Caco-2 (cell line): ENCODE data around the gene TSPAN5. TPM values are rescaled to one million over a fixed set of nuclear protein-coding genes. Genes with fewer than 3 reads are reported as not detected.
A peak's percentile ranks its signal among the peaks of the same experiment; 100 is the strongest.

Experiments
- BruUV-seq: library from RNA; stranded (reverse); fragments of 400-500 nt; replicated peaks from 2 replicates; lab custom pipeline; 2021; lab: Mats Ljungman, UMichigan
- CTCF ChIA-PET: fragments of 300-600 bp; sonication (Branson Sonifier 250); formaldehyde crosslinking; loops from one replicate; lab custom pipeline; 2022; ENCODE audit warnings: antibody characterized with exemption; lab: Charles Lee
- POLR2A ChIA-PET: fragments of 300-600 bp; sonication (Branson Sonifier 250); formaldehyde crosslinking; loops from one replicate; lab custom pipeline; 2022; ENCODE audit warnings: antibody characterized with exemption; lab: Charles Lee
- DNase-seq, 2 experiments: peaks; one replicate each; pipeline versions ENCODE4 v3.0.0 to v3.0.0-alpha.2; 2020 to 2022
- H3K27me3 ChIP-seq: replicated peaks from 2 replicates; pipeline ENCODE4 v1.6.0; 2011; ENCODE audit warnings: low read length; ENCODE audit not compliant: control insufficient read depth, insufficient read depth
- H3K36me3 ChIP-seq: 2 replicates; pipeline ENCODE4 v1.5.1; 2011; ENCODE audit warnings: low read length; ENCODE audit not compliant: control insufficient read depth, insufficient read depth
- H3K4me1 ChIP-seq: fragments of 250-450 bp; sonication (Bioruptor Pico); 2 replicates; pipeline ENCODE4 v1.5.1; 2020; ENCODE audit warnings: mild to moderate bottlenecking
- H3K4me3 ChIP-seq: 2 replicates; pipeline ENCODE4 v1.5.1; 2011; ENCODE audit warnings: low read depth, mild to moderate bottlenecking, control low read depth, low read length
- H3K9me3 ChIP-seq: fragments of 250-450 bp; sonication (Bioruptor Pico); 2 replicates; pipeline ENCODE4 v1.5.1; 2020; ENCODE audit warnings: mild to moderate bottlenecking, moderate library complexity
- H3K27ac Mint-ChIP-seq: one replicate; pipeline ENCODE4 v1.8.0; 2022; ENCODE audit warnings: mixed read lengths; ENCODE audit not compliant: unreplicated experiment
- H3K27me3 Mint-ChIP-seq: one replicate; pipeline ENCODE4 v1.8.0; 2022; ENCODE audit warnings: mixed read lengths; ENCODE audit not compliant: insufficient read depth, unreplicated experiment
- H3K36me3 Mint-ChIP-seq: one replicate; pipeline ENCODE4 v1.8.0; 2022; ENCODE audit warnings: mild to moderate bottlenecking, mixed read lengths; ENCODE audit not compliant: insufficient read depth, unreplicated experiment
- H3K4me1 Mint-ChIP-seq: one replicate; pipeline ENCODE4 v1.8.0; 2022; ENCODE audit warnings: low read depth, mixed read lengths; ENCODE audit not compliant: unreplicated experiment
- H3K4me3 Mint-ChIP-seq: one replicate; pipeline ENCODE4 v1.8.0; 2022; ENCODE audit warnings: mild to moderate bottlenecking, moderate library complexity, mixed read lengths; ENCODE audit not compliant: unreplicated experiment
- H3K9me3 Mint-ChIP-seq: one replicate; pipeline ENCODE4 v1.8.0; 2022; ENCODE audit warnings: mixed read lengths; ENCODE audit not compliant: unreplicated experiment
- CTCF ChIP-seq, 2 experiments: fragments of 200-600 bp in 1 of 2; IDR thresholded peaks; 1 replicate in 1 of 2; 2 replicates in 1 of 2; pipeline versions ENCODE4 v1.5.1 to v1.8.0; 2011 to 2022; ENCODE audit warnings: antibody characterized with exemption in 1 of 2, control low read depth in 1 of 2, inconsistent platforms in 1 of 2, low read depth in 1 of 2, low read length in 1 of 2, mild to moderate bottlenecking in 1 of 2, moderate library complexity in 1 of 2; ENCODE audit not compliant: insufficient read depth in 1 of 2, severe bottlenecking in 1 of 2, unreplicated experiment in 1 of 2
- intact Hi-C: fragments of 100-400 bp; cut with micrococcal nuclease; formaldehyde crosslinking; loops from one replicate; pipeline ENCODE4 v1.10.0; 2022; ENCODE audit not compliant: unreplicated experiment
- total RNA-seq: library from RNA; stranded (reverse); gene quantifications from 2 replicates; pipeline ENCODE4 v1.2.3, GENCODE V29; 2022

TSPAN5 gene
- total RNA-seq, 1 experiment from 2014 or later = 24.1 TPM

DNA sequence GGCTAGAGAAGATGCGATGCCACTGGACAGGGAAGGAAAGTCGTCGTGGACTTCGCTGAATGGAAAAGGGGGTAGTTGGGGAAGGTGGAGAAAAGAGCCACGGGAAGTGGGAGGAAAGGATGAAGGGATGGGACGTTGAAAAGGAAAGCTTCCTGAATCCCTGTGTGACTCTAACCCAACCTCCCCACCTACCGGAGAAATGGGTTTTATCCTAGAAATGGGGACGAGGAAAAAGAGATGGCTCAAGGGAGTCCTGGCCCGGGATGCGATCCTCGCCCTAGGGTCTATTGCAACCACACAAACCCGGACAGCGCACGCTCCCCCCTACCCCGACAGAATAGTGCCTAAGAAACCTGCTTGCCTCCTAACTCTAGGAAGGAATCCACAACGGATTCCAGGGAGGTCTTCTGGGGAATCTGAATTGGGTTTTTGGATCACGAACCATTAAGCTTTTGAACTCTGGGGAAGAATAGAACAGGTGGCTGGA lies 738 bp upstream of the TSPAN5 start:
- Mint-ChIP-seq H3K36me3 (peaks cover 5% of the 10 kb centered on the region), H3K9me3 (no peaks in the 10 kb centered on the region), H3K27ac (peak overlapping the region; percentile 60), H3K27me3 (no peaks in the 10 kb centered on the region), H3K4me1 (peaks cover 56% of the 10 kb centered on the region), H3K4me3 (peak overlapping the region; percentile 86)
- TF ChIP-seq CTCF (IDR thresholded peaks at IDR 0.05; ENCODE audit: insufficient read depth in 1 of 2, low read depth in 1 of 2, low read length in 1 of 2, severe bottlenecking in 1 of 2, unreplicated experiment in 1 of 2) = no peak
- peak overlapping the region; percentile 80 for H3K4me3 ChIP-seq
- H3K4me1 ChIP-seq = peaks cover 44% of the 10 kb centered on the region
- TSS peak; percentile 75 for BruUV-seq
- H3K9me3 ChIP-seq = no peaks in the 10 kb centered on the region
- ChIA-PET POLR2A (no interaction called here), CTCF (interaction anchor here (1.3 to 1.4 kb wide), 2 partner anchors 180 to 192 kb away, joined by 4 to 5 read pairs; no protein-coding TSS in a partner anchor)
- H3K27me3 ChIP-seq = no peaks in the 10 kb centered on the region
- DNase-seq = no peak
- intact Hi-C loops = loop anchor here (5.0 kb wide), 3 partner anchors 72 to 397 kb away; partner anchors contain the start of gene RAP1GDS1
- no peaks in the 10 kb centered on the region for H3K36me3 ChIP-seq

DNA sequence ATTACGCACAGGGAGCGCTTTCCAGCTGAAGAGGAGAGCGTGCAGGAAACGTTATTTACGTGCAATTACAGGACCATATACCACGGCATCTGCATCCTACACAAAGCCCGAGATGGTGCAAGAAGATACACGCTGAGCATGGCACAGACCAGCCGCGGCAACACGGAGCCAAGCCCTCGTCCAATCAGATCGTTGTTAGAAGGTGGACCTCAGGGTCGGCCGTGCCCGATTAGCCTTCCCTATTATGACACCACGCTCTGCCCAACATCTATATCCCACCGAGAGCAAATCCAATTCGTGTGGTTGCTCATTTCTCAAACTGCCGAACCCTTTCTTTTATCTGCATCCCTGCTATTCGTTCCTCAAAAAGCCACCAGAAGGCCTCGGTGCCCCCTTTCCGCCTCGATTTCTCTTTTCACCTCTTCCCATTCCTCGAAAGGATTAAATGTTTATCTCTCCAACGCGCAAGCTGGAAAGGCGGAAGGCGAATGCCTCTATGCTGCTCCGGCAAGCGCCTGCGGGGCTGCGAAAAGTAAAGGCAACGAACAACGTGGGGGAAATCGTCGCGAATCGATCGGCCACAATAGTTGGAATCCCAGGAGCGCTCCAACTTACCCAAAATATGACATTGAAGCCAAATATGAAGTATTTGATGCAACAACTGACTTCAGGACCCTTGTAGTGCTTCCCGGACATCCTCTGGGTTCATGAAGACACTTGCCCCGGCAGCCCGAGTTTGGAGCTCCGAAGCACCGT lies 702 bp downstream of the TSPAN5 start:
- no peak for TF ChIP-seq CTCF (IDR thresholded peaks at IDR 0.05; ENCODE audit: insufficient read depth in 1 of 2, low read depth in 1 of 2, low read length in 1 of 2, severe bottlenecking in 1 of 2, unreplicated experiment in 1 of 2)
- BruUV-seq = TSS peak; percentile 24
- Histone ChIP-seq H3K9me3 (no peaks in the 10 kb centered on the region), H3K36me3 (no peaks in the 10 kb centered on the region), H3K4me3 (peak overlapping the region; percentile 80), H3K4me1 (peaks cover 40% of the 10 kb centered on the region), H3K27me3 (no peaks in the 10 kb centered on the region)
- Mint-ChIP-seq H3K27ac (peak overlapping the region; percentile 17), H3K9me3 (no peaks in the 10 kb centered on the region), H3K4me3 (peak overlapping the region; percentile 86), H3K36me3 (peaks cover 5% of the 10 kb centered on the region), H3K4me1 (peaks cover 51% of the 10 kb centered on the region), H3K27me3 (no peaks in the 10 kb centered on the region)
- ChIA-PET POLR2A (no interaction called here), CTCF (interaction anchor here (0.8 to 1.4 kb wide), 3 partner anchors 11 to 249 kb away, joined by 3 to 5 read pairs (median 3); no protein-coding TSS in a partner anchor)
- peak in 1 of 2 experiments; percentile 27 for DNase-seq
- intact Hi-C loops = loop anchor here (2.0 to 5.0 kb wide), 4 partner anchors 15 to 395 kb away; partner anchors contain the start of gene RAP1GDS1

- H3K4me3 ChIP-seq = peak overlapping the region; percentile 80
- ChIA-PET CTCF (no interaction called here), POLR2A (no interaction called here)
- no peaks in the 10 kb centered on the region for H3K9me3 ChIP-seq
- DNase-seq = no peak
- H3K36me3 ChIP-seq = no peaks in the 10 kb centered on the region
- peaks cover 5% of the 10 kb centered on the region for H3K36me3 Mint-ChIP-seq
- no peaks in the 10 kb centered on the region for H3K9me3 Mint-ChIP-seq
- peaks cover 44% of the 10 kb centered on the region for H3K4me1 Mint-ChIP-seq
- no TSS peak for BruUV-seq
- intact Hi-C loops = loop anchor here (2.0 to 5.0 kb wide), 4 partner anchors 14 to 395 kb away; partner anchors contain the start of gene RAP1GDS1
- no peaks in the 10 kb centered on the region for H3K27me3 Mint-ChIP-seq
- peaks cover 32% of the 10 kb centered on the region for H3K4me1 ChIP-seq
- H3K4me3 Mint-ChIP-seq = peak overlapping the region; percentile 86
- TF ChIP-seq CTCF (IDR thresholded peaks at IDR 0.05; ENCODE audit: insufficient read depth in 1 of 2, low read depth in 1 of 2, low read length in 1 of 2, severe bottlenecking in 1 of 2, unreplicated experiment in 1 of 2) = no peak
- no peaks in the 10 kb centered on the region for H3K27me3 ChIP-seq
- no peak overlapping the region for H3K27ac Mint-ChIP-seq
These were observed 1.5 kb downstream of the TSPAN5 start for GRCh38 chr4:98656886-98657285.
